Measurements from ENCODE around the gene ERI3.
A peak's percentile ranks its signal among the peaks of the same experiment; 100 is the strongest.

ERI3 gene

DNA sequence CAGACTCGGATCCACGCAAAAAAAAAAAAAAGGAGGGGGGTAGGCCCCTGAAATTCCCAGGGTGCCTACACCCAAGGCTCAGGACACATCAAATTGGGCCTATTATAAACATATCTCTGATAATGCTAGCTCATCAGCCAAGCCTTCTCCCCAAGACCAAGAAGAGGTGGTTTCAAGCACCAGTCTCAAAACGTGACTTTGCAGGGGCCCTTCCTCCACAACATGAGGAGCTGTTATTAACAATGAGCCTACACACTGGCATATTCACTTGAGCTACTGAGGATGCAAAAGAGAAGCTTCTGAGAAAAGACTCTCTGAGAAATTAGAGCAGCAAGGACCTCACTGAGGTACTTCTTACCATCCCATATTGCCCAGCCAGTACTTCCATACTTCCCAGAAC is 32.7 kb downstream of the ERI3 start:
- Histone ChIP-seq H3K4me3 (ENCODE audit: low read depth in 1 of 2, low read length in 1 of 2) (no peak overlapping the region), H3K27ac (no peak overlapping the region), H3K27me3 (no peaks in the 10 kb centered on the region), H3K36me3 (no peaks in the 10 kb centered on the region), H3K9me3 (no peaks in the 10 kb centered on the region), H3K4me1 (ENCODE audit: control insufficient read depth in 1 of 2, insufficient read depth in 1 of 2, low read depth in 1 of 2, low read length in 1 of 2) (no peaks in the 10 kb centered on the region)
- TF ChIP-seq, protein P1, sequence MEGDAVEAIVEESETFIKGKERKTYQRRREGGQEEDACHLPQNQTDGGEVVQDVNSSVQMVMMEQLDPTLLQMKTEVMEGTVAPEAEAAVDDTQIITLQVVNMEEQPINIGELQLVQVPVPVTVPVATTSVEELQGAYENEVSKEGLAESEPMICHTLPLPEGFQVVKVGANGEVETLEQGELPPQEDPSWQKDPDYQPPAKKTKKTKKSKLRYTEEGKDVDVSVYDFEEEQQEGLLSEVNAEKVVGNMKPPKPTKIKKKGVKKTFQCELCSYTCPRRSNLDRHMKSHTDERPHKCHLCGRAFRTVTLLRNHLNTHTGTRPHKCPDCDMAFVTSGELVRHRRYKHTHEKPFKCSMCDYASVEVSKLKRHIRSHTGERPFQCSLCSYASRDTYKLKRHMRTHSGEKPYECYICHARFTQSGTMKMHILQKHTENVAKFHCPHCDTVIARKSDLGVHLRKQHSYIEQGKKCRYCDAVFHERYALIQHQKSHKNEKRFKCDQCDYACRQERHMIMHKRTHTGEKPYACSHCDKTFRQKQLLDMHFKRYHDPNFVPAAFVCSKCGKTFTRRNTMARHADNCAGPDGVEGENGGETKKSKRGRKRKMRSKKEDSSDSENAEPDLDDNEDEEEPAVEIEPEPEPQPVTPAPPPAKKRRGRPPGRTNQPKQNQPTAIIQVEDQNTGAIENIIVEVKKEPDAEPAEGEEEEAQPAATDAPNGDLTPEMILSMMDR (IDR thresholded peaks at IDR 0.05), result no peak

DNA sequence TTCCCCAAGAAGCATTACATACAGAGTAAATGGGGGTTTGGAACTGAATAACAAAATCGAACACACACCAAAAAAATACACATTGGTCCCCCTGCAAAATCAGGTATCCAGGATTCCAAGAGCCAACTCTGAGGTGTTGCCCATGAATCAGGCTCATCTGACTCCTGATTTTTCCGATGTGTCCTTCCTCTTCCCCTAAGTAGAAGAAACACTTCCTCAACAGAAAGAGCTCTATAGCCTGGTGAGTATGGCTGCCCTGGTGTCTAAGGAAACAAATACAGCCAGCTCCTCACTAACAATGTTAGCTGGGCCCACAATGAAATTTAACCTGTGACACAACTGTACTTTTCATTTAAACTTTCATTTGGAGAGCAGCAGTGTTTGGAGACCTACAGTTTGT is 33.6 kb downstream of the ERI3 start:
- no peaks in the 10 kb centered on the region for H3K36me3 ChIP-seq
- no peaks in the 10 kb centered on the region for H3K9me3 ChIP-seq
- no peak overlapping the region for H3K4me3 ChIP-seq (ENCODE audit: low read depth in 1 of 2, low read length in 1 of 2)
- TF ChIP-seq, protein P1 (IDR thresholded peaks at IDR 0.05), result no peak
- no peak overlapping the region for H3K27ac ChIP-seq
- H3K27me3 ChIP-seq, result no peaks in the 10 kb centered on the region
- H3K4me1 ChIP-seq (ENCODE audit: control insufficient read depth in 1 of 2, insufficient read depth in 1 of 2, low read depth in 1 of 2, low read length in 1 of 2), result no peaks in the 10 kb centered on the region

DNA sequence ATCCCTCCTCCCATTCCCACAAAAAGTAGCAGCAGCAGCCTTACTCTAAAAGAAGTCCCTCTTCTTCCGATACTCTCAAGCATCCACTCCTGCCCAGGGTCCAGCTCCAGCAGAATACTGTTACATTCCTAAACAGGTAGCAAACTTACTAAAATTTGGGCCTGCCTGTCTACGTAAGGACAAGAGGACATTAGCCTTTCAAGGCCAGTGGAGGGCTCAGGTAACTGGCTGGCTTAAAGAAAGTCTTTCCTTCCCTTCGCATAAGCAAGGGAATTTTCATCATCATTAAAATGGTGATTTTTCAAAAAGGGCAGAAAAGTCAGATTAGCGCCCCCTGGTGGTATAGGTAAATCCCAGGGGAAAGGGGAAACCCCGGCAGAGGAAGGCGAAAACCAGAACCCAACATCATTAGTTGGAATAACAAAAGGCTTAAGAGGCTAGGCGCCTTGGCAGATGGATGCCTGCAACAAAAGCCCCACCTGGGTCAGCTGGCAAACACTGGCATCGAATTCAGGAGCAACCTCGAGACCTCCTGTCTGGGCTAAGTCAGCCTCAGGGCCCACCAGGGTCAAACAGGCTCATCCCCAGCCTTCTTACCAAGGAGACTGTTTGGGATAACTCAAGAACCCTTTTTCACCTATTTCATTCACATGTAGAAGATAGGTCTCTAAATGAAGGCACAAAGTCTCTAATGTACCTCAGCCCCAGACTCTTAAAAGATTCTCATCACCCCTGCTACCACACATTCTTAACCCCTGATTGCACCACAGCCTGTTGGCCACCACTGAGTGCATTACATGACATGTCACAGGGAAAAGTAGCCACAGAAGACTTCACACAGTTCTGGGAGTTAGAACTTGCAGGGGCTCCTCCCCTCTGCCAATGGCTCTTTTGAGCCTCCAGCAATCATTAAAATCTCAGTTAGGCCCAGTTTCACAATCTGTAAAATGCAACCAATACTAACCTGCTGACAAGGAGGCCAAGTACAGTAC is 36.7 kb downstream of the ERI3 start:
- Histone ChIP-seq H3K9me3 (no peaks in the 10 kb centered on the region), H3K4me3 (ENCODE audit: low read depth in 1 of 2, low read length in 1 of 2) (no peak overlapping the region), H3K27me3 (no peaks in the 10 kb centered on the region), H3K27ac (no peak overlapping the region), H3K4me1 (ENCODE audit: control insufficient read depth in 1 of 2, insufficient read depth in 1 of 2, low read depth in 1 of 2, low read length in 1 of 2) (no peaks in the 10 kb centered on the region), H3K36me3 (no peaks in the 10 kb centered on the region)
- TF ChIP-seq, protein P1 (IDR thresholded peaks at IDR 0.05), result peak; percentile 72

DNA sequence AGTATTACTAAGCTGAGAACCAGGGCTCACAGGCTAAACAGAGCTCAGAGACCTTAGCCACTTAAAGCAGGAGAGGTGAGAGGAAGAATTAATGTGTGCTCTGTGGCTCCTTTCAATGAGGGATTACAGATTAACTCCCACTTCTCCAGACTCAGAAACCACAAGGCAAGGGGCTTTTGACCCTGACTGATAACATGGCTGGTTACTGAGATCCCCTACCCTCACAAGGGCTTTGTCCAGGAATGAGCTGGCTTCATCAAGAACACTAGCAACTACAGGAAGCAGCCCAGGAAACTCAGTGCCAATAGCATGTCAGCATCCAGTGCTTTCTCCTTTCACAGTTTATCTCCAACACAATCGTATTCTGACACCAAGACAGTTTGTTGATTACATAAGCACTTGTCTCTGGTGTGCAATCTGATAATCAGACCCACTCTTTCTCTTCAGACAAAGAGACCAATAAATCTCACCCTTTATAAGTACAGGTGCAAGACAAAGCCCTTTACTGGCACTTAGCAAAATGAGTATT is 38.8 kb downstream of the ERI3 start:
- no peaks in the 10 kb centered on the region for H3K4me1 ChIP-seq (ENCODE audit: control insufficient read depth in 1 of 2, insufficient read depth in 1 of 2, low read depth in 1 of 2, low read length in 1 of 2)
- no peaks in the 10 kb centered on the region for H3K36me3 ChIP-seq
- no peaks in the 10 kb centered on the region for H3K9me3 ChIP-seq
- no peak overlapping the region for H3K27ac ChIP-seq
- no peaks in the 10 kb centered on the region for H3K27me3 ChIP-seq
- no peak overlapping the region for H3K4me3 ChIP-seq (ENCODE audit: low read depth in 1 of 2, low read length in 1 of 2)
- TF ChIP-seq, protein P1 (IDR thresholded peaks at IDR 0.05), result no peak

DNA sequence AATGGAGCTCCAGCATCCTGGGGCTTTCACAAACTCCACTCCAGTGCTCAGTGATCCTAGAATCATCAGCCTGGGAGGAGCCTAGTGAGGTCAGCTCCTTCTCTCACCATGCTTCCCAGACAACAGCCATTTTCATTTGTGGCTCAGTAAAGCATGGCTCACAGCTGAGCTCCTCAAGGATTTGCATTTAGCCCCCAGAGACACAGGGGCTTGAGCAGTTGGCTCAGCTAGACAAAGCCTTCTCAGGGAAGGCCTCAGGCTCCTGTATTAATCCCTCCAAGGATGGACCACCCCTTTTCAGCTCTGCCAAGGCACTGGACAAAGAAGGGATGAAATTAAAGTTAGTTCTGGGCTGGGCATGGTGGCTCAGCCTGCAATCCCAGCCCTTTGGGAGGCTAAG is 39.5 kb downstream of the ERI3 start:
- H3K4me1 ChIP-seq (ENCODE audit: control insufficient read depth in 1 of 2, insufficient read depth in 1 of 2, low read depth in 1 of 2, low read length in 1 of 2), result no peaks in the 10 kb centered on the region
- H3K36me3 ChIP-seq, result no peaks in the 10 kb centered on the region
- TF ChIP-seq, protein P1 (IDR thresholded peaks at IDR 0.05), result no peak
- H3K27ac ChIP-seq, result no peak overlapping the region
- no peaks in the 10 kb centered on the region for H3K27me3 ChIP-seq
- no peaks in the 10 kb centered on the region for H3K9me3 ChIP-seq
- H3K4me3 ChIP-seq (ENCODE audit: low read depth in 1 of 2, low read length in 1 of 2), result no peak overlapping the region
